ENCODE data around the gene PCDHGA5.
"Not testable (repeated sequence)": the region's sequence is repeated elsewhere in the genome, so short reads cannot be mapped to it uniquely, and the experiment has no call there.

PCDHGA5 gene

GRCh38 chr5:141332571-141332970 lies 31.4 kb upstream of the PCDHGA5 start:
- H3K9ac ChIP-seq (ENCODE audit: low read depth, low read length); H3K4me1 ChIP-seq (ENCODE audit: insufficient read depth, low read length); H3K4me3 ChIP-seq (ENCODE audit: low read length); H3K36me3 ChIP-seq (ENCODE audit: insufficient read depth, low read length); H3K27ac ChIP-seq (ENCODE audit: low read depth, low read length); H3K27me3 ChIP-seq (ENCODE audit: insufficient read depth, low read length): not testable (repeated sequence)
- WGBS = 97% methylated on average over 38 of the region's 39 CpGs
- peaks cover 29% of the 10 kb centered on the region; the same call in 1 of the 2 replicates for H3K9me3 ChIP-seq (ENCODE audit: insufficient read depth, low read depth, low read length)

- Histone ChIP-seq H3K27ac (ENCODE audit: low read depth, low read length) (no peak within 1 kb of the TSS), H3K4me3 (ENCODE audit: low read length) (no peak within 1 kb of the TSS), H3K36me3 (ENCODE audit: insufficient read depth, low read length) (no peaks in the 10 kb centered on the region), H3K9me3 (ENCODE audit: insufficient read depth, low read depth, low read length) (peaks cover 17% of the 10 kb centered on the region), H3K4me1 (ENCODE audit: insufficient read depth, low read length) (no peaks in the 10 kb centered on the region), H3K9ac (ENCODE audit: low read depth, low read length) (no peak within 1 kb of the TSS), H3K27me3 (ENCODE audit: insufficient read depth, low read length) (no peaks in the 10 kb centered on the region)
- WGBS = 80% methylated on average over 27 of the region's 27 CpGs
Measured at GRCh38 chr5:141338538-141339306, 25.2 kb upstream of the PCDHGA5 start, which contains the start of gene PCDHGA2. TSS of gene PCDHGA2 (plus strand) at chr5:141338760.

- not testable (repeated sequence) for H3K4me1 ChIP-seq (ENCODE audit: insufficient read depth, low read length); H3K27ac ChIP-seq (ENCODE audit: low read depth, low read length); H3K27me3 ChIP-seq (ENCODE audit: insufficient read depth, low read length); H3K36me3 ChIP-seq (ENCODE audit: insufficient read depth, low read length); H3K9ac ChIP-seq (ENCODE audit: low read depth, low read length); H3K4me3 ChIP-seq (ENCODE audit: low read length)
- peaks cover 33% of the 10 kb centered on the region for H3K9me3 ChIP-seq (ENCODE audit: insufficient read depth, low read depth, low read length)
- 96% methylated on average over 41 of the region's 45 CpGs for WGBS
Measured at GRCh38 chr5:141340781-141341354, 23.1 kb upstream of the PCDHGA5 start.

- H3K36me3 ChIP-seq (ENCODE audit: insufficient read depth, low read length) = no peaks in the 10 kb centered on the region
- 76% methylated on average over 1 of the region's 1 CpG for WGBS
Measured at GRCh38 chr5:141342773-141343172, 21.2 kb upstream of the PCDHGA5 start.

GRCh38 chr5:141343242-141343952 lies 20.6 kb upstream of the PCDHGA5 start, which contains the start of gene PCDHGA3:
TSS of gene PCDHGA3 (plus strand) at chr5:141343829. CDS start at chr5:141344034, 205 bp downstream.
- H3K9ac ChIP-seq (ENCODE audit: low read depth, low read length) = peak within 1 kb of the TSS; percentile 63
- peaks cover 44% of the 10 kb centered on the region for H3K9me3 ChIP-seq (ENCODE audit: insufficient read depth, low read depth, low read length)
- H3K27ac ChIP-seq (ENCODE audit: low read depth, low read length) = peak within 1 kb of the TSS; percentile 25; the same call in 1 of the 2 replicates
- WGBS = 40% methylated on average over 6 of the region's 9 CpGs
- no peaks in the 10 kb centered on the region; the same call in 1 of the 2 replicates for H3K27me3 ChIP-seq (ENCODE audit: insufficient read depth, low read length)
- H3K36me3 ChIP-seq (ENCODE audit: insufficient read depth, low read length) = no peaks in the 10 kb centered on the region
- peak within 1 kb of the TSS; percentile 58 for H3K4me3 ChIP-seq (ENCODE audit: low read length)
- H3K4me1 ChIP-seq (ENCODE audit: insufficient read depth, low read length) = no peaks in the 10 kb centered on the region

More at GRCh38 chr5:141342773-141343172, 21.2 kb upstream of the PCDHGA5 start:
- Histone ChIP-seq H3K4me3 (ENCODE audit: low read length) (no peak overlapping the region), H3K27ac (ENCODE audit: low read depth, low read length) (no peak overlapping the region), H3K9ac (ENCODE audit: low read depth, low read length) (no peak overlapping the region), H3K27me3 (ENCODE audit: insufficient read depth, low read length) (no peaks in the 10 kb centered on the region; the same call in 1 of the 2 replicates), H3K9me3 (ENCODE audit: insufficient read depth, low read depth, low read length) (peaks cover 39% of the 10 kb centered on the region), H3K4me1 (ENCODE audit: insufficient read depth, low read length) (no peaks in the 10 kb centered on the region)

- Histone ChIP-seq H3K27ac (ENCODE audit: low read depth, low read length) (peak overlapping the region; percentile 25; the same call in 1 of the 2 replicates), H3K36me3 (ENCODE audit: insufficient read depth, low read length) (no peaks in the 10 kb centered on the region), H3K4me1 (ENCODE audit: insufficient read depth, low read length) (no peaks in the 10 kb centered on the region), H3K9ac (ENCODE audit: low read depth, low read length) (peak overlapping the region; percentile 63), H3K27me3 (ENCODE audit: insufficient read depth, low read length) (no peaks in the 10 kb centered on the region; the same call in 1 of the 2 replicates), H3K9me3 (ENCODE audit: insufficient read depth, low read depth, low read length) (peaks cover 43% of the 10 kb centered on the region), H3K4me3 (ENCODE audit: low read length) (peak overlapping the region; percentile 58)
- WGBS = 60% methylated on average over 31 of the region's 31 CpGs
Measured at GRCh38 chr5:141343953-141344463, 20.0 kb upstream of the PCDHGA5 start.

GRCh38 chr5:141345327-141345726 lies 18.6 kb upstream of the PCDHGA5 start:
- H3K9me3 ChIP-seq (ENCODE audit: insufficient read depth, low read depth, low read length) = peaks cover 37% of the 10 kb centered on the region
- H3K9ac ChIP-seq (ENCODE audit: low read depth, low read length) = no peak overlapping the region
- no peaks in the 10 kb centered on the region for H3K36me3 ChIP-seq (ENCODE audit: insufficient read depth, low read length)
- 95% methylated on average over 20 of the region's 20 CpGs for WGBS
- no peak overlapping the region for H3K4me3 ChIP-seq (ENCODE audit: low read length)
- H3K27ac ChIP-seq (ENCODE audit: low read depth, low read length) = no peak overlapping the region
- no peaks in the 10 kb centered on the region; the same call in 1 of the 2 replicates for H3K27me3 ChIP-seq (ENCODE audit: insufficient read depth, low read length)
- H3K4me1 ChIP-seq (ENCODE audit: insufficient read depth, low read length) = no peaks in the 10 kb centered on the region

GRCh38 chr5:141346017-141346416 lies 17.9 kb upstream of the PCDHGA5 start:
- WGBS = 95% methylated on average over 27 of the region's 35 CpGs
- not testable (repeated sequence) for H3K27me3 ChIP-seq (ENCODE audit: insufficient read depth, low read length)

DNA sequence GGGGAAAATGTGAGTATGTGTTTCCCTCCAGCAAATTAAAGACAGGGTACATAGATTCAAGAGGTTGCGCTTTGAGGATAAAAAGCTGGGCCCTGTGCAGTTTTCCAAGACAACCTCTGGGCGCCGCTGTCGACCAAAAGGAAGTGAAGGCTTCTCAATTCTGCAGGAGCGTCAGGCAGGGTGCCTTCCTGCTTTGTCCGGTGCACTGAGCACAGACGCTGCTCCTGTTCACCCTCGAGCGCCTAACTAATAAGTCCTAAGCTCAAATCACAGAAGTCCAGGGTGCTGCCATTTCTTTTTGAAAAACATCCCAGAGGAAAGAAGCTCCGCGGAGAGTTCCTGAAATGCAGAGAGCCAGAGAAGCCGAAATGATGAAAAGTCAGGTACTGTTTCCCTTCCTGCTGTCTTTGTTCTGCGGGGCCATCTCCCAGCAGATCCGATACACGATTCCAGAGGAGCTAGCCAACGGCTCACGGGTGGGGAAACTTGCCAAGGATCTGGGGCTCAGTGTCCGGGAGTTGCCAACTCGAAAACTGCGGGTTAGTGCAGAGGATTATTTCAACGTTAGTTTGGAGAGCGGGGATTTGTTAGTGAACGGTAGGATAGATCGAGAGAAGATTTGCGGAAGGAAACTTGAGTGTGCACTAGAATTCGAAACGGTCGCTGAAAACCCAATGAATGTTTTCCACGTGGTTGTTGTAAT lies 13.9 kb upstream of the PCDHGA5 start, which contains the start of gene PCDHGB1:
PCDHGB1 (plus strand) TSS at position 183 of the 703 bp plus-strand sequence; CDS start at position 345, 162 bp downstream.
- Histone ChIP-seq H3K9ac (ENCODE audit: low read depth, low read length) (no peak within 1 kb of the TSS; the same call in 1 of the 2 replicates), H3K4me3 (ENCODE audit: low read length) (peak within 1 kb of the TSS; percentile 43), H3K27ac (ENCODE audit: low read depth, low read length) (no peak within 1 kb of the TSS), H3K36me3 (ENCODE audit: insufficient read depth, low read length) (no peaks in the 10 kb centered on the region), H3K9me3 (ENCODE audit: insufficient read depth, low read depth, low read length) (peaks cover 57% of the 10 kb centered on the region), H3K27me3 (ENCODE audit: insufficient read depth, low read length) (no peaks in the 10 kb centered on the region), H3K4me1 (ENCODE audit: insufficient read depth, low read length) (no peaks in the 10 kb centered on the region)
- WGBS = 81% methylated on average over 29 of the region's 29 CpGs

More at GRCh38 chr5:141346017-141346416, 17.9 kb upstream of the PCDHGA5 start:
- not testable (repeated sequence) for H3K36me3 ChIP-seq (ENCODE audit: insufficient read depth, low read length); H3K4me3 ChIP-seq (ENCODE audit: low read length); H3K4me1 ChIP-seq (ENCODE audit: insufficient read depth, low read length); H3K27ac ChIP-seq (ENCODE audit: low read depth, low read length); H3K9ac ChIP-seq (ENCODE audit: low read depth, low read length)
- peaks cover 42% of the 10 kb centered on the region for H3K9me3 ChIP-seq (ENCODE audit: insufficient read depth, low read depth, low read length)

DNA sequence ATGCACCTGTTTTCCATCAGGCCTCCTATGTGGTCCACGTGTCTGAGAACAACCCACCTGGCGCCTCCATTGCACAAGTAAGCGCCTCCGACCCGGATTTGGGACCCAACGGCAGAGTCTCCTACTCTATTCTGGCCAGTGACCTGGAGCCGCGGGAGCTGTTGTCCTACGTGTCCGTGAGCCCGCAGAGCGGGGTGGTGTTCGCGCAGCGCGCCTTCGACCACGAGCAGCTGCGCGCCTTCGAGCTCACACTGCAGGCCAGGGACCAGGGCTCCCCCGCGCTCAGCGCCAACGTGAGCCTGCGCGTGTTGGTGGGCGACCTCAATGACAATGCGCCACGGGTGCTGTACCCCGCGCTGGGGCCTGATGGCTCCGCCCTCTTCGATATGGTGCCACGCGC lies 12.4 kb upstream of the PCDHGA5 start:
- Histone ChIP-seq H3K27ac (ENCODE audit: low read depth, low read length) (no peak overlapping the region), H3K27me3 (ENCODE audit: insufficient read depth, low read length) (no peaks in the 10 kb centered on the region), H3K4me3 (ENCODE audit: low read length) (no peak overlapping the region), H3K9ac (ENCODE audit: low read depth, low read length) (no peak overlapping the region), H3K9me3 (ENCODE audit: insufficient read depth, low read depth, low read length) (peaks cover 62% of the 10 kb centered on the region), H3K4me1 (ENCODE audit: insufficient read depth, low read length) (no peaks in the 10 kb centered on the region), H3K36me3 (ENCODE audit: insufficient read depth, low read length) (no peaks in the 10 kb centered on the region)
- 96% methylated on average over 29 of the region's 36 CpGs for WGBS
